HG02840 (cell line): ENCODE results near the gene CHADL.
"Not testable (repeated sequence)": the region's sequence is repeated elsewhere in the genome, so short reads cannot be mapped to it uniquely, and the experiment has no call there.

Source experiments
- ATAC-seq: cut with Tn5 transposase; IDR thresholded peaks from one replicate; pipeline ENCODE4 v1.9.1; 2021; ENCODE audit warnings: mild to moderate bottlenecking, moderate library complexity, moderate number of reproducible peaks; ENCODE audit not compliant: unreplicated experiment, low FRiP score

CHADL gene

DNA sequence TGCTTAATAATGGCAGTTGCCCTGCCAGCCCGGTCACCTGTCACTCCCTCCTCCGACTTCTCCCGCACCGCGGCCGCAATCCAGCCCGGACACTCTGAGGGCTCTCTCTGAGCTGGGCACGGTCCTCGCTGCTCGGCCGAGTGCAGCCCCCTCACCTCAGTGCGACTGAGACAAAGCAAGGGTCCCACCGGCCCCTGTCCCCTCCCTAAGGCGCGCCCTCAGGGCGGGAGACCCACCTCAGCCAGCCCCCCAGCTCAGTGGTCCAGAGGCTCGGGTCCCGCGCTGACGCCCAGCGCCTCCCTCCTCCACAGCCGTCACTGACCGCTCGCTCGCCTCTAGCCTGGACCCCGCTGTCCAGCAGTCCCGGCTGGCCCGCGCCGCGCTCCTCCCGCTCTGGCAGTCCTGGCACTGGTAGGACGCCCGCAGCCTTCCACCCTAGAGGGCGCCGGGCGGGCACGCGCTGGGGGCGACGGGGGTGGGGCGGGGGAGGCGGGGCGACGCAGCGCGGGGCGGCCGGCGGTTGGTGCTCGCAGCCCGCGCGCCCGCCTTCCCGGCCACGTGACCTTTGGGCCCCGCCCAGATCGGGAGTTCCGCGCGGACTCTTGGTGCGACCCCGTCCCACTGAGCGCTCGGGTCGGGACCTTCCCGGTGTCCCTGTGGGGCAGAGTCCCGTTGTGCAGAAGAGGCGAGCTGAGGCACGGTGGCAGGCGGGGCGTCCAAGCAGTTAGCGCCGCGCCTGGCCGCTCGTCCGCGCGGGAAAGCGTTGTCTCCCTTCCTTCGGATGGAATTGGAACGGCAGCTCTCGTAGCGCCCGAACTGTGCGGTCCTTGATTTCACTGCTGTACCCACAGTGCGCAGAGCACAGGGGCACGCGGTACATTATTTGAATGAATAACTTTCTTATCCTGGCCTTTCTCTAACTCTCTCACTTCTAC is 43.4 kb downstream of the CHADL start:
- ATAC-seq, result peak; percentile 79

DNA sequence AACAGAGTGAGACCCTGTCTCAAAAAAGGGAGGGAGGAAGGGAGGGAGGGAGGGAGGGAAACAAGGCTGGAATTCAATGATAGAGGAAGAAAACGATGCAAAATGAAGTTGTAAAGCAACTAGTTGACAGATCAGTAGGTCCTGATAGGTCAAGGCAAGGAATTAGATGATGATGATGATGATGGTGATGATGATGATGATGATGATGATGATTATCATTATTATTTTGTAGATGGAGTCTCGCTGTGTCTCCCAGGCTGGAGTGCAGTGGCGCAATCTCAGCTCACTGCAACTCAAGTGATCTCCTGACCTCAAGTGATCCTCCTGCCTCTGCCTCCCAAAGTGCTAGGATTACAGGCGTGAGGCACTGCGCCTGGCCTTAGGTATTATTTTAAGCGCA is 46.9 kb downstream of the CHADL start:
- ATAC-seq, result no peak

DNA sequence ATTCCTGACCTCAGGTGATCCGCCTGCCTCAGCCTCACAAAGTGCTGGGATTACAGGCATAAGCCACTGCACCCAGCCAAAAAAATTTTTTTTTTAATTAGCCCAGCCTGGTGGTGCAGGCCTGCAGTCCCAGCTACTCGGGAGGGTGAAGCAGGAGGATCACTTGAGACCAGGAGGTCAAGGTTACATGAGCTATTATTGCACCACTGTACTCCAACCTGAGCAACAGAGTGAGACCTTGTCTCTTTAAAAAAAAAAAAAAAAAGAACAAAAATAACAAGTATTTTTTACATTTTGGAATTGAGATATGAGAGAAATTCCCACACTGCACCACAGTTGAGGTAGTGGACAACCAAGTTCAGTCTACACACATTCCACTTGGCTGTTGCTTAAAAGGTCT is 49.3 kb downstream of the CHADL start:
- ATAC-seq, result no peak

DNA sequence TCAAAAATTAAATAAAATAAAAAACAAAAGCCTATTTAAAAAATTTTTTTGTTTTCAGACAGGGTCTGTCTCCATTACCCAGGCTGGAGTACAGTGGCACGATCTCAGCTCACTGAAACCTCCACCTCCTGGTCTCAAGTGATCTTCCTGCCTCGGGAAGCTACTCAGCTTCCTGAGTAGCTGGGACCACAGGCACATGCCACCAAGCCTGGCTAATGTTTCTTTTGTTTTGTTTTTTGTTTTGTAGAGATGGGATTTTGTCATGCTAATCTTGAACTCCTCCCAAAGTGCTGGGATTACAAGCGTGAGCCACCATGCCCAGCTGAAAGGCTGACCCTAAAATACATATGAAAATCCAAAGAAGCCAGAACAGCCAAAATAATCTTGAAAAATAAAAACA is 56.1 kb downstream of the CHADL start:
- no peak for ATAC-seq

DNA sequence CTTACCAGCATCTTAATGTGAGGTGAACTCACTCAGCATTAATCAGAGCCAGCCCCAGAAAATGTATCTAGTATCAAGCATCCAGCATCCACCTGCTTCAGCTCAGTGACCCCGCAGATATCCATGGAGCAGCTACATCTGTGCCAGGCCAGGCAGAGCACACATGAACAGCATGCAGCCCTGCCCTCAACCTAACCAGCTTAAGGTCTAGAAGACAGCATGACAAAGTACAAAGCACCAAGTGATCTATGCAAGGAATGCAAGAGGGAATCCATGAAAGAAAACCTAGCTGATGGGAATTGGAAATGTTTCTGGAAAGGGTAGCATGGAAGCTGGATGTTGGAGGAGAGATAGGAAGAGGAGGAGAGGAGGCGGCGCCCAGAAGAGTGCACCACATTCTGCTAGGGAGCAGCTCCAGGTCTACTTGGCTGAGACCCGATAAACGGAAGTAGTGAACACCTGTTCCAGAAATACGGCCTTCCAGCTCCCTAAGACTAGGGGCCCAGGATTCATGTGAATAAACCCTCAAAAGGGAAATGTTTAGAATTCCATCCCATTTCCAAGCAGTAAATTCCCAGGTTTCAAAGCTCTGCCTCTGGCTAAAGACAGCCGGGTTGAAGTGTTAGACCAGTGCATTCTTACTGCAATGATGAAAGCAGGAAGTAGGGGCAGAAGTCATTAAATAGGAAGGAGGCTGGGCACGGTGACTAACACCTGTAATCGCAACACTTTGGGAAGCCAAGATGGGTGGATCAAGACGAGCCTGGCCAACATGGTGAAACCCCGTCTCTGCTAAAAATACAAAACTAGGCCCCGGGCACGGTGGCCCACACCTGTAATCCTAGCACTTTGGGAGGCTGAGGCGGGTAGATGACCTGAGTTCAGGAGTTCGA is 59.1 kb downstream of the CHADL start:
- ATAC-seq, result no peak

DNA sequence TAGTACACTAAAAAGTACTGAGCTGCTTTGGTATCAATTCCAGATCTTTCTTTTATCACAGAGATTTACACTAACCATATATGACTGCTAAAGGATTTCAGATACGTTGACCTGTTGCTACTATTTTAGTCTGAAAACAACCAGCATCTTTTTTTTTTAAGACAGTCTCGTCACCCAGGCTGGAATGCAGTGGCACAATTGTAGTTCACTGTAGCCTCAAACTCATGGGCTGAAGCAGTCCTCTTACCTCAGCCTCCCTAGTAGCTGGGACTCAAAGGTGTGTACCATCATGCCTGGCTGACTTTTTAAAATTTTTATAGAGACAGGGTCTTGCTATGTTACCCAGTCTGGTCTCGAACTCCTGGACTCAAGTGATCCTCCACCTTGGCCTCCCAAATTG is 59.8 kb downstream of the CHADL start:
- ATAC-seq, result no peak

DNA sequence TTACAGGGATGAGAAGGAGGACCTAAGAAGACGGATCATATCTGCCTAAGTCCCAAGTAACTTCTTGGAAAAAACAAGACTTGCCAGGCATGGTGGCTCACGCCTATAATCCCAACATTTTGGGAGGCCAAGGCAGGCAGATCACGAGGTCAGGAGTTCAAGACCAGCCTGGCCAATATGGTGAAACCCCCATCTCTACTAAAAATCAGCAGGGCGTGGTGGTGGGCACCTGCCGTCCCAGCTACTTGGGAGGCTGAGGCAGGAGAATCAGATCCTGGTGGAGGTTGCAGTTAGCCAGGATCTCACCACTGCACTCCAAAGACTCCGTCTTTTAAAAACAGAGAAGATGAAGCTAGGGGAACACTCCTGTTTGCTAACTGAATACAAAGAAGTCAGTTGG is 60.4 kb downstream of the CHADL start:
- not testable (repeated sequence) for ATAC-seq
